Left colon (tissue), 2 donors: ENCODE data around the gene MS4A18. TPM values are rescaled to one million over a fixed set of nuclear protein-coding genes. Genes with fewer than 3 reads are reported as not detected.
A peak's percentile ranks its signal among the peaks of the same experiment; 100 is the strongest.
"Not testable (repeated sequence)": the region's sequence is repeated elsewhere in the genome, so short reads cannot be mapped to it uniquely, and the experiment has no call there.

Experiments used
- ATAC-seq: fragments of 200-7000 bp; cut with Tn5 transposase; one replicate; pipeline ENCODE4 v1.9.1; 2020; ENCODE audit warnings: mild to moderate bottlenecking, moderate library complexity
- DNase-seq, 2 donors: peaks; one replicate each; pipeline ENCODE4 v3.0.0-alpha.2; 2020
- intact Hi-C, 2 donors: fragments of 100-400 bp; cut with DNase I in 1 of 2; cut with micrococcal nuclease in 1 of 2; formaldehyde crosslinking; loops; one replicate each; pipeline versions ENCODE4 v1.11.2 to v1.14.0; 2022; cut with DNase I, micrococcal nuclease
- long read RNA-seq: library from polyadenylated mRNA; unstranded; transcript quantifications from one replicate; pipeline ENCODE4 v2.0.0, GENCODE V29; 2021
- total RNA-seq, 2 donors: library from RNA; stranded (reverse); fragmentation: NEBNext Ultra II Directional; extraction: Animal tissue kit (Norgen Biotek cat#: 25700); gene quantifications; one replicate each; pipeline ENCODE4 v1.2.1, GENCODE V29; 2021
- donor health status: DM: no; HTN: no; CAD: no.
- donor health status: DM: yes; HTN: yes; CAD: no.

The MS4A18 gene
- total RNA-seq = not detected
- long read RNA-seq = 0 reads

DNA sequence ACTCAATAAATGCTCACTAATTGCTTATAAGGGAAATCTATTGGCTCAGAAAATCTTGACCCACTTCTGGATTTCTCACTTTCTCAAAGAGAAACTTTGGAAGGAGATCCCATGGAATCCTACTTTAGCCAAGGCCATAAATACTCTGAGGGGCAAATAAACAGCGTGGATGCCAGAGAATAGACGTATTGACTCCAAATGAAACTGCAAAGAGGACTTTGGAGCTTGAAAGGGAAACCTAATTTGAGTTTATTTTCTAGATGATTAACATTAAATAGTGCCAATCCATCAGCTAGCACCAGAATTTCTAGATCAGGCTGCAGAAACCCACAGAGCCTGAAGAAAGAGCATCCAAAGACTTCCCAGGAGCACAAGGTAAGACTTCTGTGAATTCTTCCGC is at the start of gene MS4A18:
TSS of gene MS4A18 (plus strand) at position 301 of the 400 bp plus-strand sequence.
- no peak for ATAC-seq
- intact Hi-C loops = no loop called here
- DNase-seq = no peak

- intact Hi-C loops, ATAC-seq, DNase-seq: not testable (repeated sequence)
Measured at GRCh38 chr11:60678231-60678630, 46.3 kb upstream of the MS4A18 start.

GRCh38 chr11:60679879-60680278 is 44.6 kb upstream of the MS4A18 start:
- intact Hi-C loops = no loop called here
- peak; percentile 58 for ATAC-seq
- DNase-seq = no peak

DNA sequence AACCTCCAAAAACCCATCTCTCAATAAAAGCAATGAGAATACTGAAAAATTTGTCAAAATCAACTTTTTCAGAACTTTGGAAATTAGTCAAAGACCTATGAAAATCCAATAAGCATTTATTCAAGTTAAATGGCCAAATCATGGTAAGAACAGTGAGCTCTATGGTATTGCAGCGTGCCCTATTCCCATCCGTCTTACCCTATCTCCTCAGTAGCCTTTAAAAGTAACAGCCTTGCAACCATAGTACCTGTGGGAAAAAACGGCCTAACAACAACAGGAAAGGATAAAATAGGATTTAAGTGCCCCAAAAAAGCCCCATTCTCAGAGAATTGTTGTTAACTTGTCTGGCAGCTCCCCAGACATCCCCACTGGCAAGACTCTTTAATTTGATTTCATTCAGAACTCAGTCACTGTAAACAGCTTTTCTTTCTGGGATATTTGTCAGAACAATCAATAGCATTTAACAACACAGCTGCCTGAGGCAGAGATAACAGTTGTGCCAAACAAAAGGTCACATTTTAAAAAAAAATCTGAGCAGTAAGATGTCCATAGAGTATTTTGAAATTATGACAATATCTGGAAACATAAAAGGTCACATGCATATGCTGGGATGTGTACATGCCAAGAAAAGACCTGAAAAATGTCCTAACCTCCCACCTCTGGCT is 43.9 kb upstream of the MS4A18 start:
- ATAC-seq (no peak), DNase-seq (no peak)
- intact Hi-C loops = no loop called here

DNA sequence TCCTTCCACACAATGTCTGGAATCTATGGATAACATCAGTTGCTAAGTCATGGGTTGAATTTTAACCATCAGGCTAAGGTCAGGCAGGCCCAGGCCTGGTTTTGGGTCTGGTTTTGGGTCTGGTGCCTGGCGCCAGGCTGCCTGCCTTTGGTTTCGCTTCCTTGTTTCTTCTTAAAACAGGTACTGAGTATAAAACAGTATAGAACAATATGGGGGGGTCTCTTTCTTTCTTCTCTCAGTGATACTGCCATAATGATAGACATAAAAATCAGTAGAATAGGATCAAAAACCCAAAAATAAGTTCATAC is 40.0 kb upstream of the MS4A18 start:
- intact Hi-C loops, ATAC-seq: not testable (repeated sequence)

GRCh38 chr11:60691661-60692060 is 32.9 kb upstream of the MS4A18 start:
- ATAC-seq = peak; percentile 50
- DNase-seq = no peak
- intact Hi-C loops = no loop called here

More for the DNA sequence above, 40.0 kb upstream of the MS4A18 start:
- DNase-seq = not testable (repeated sequence)

GRCh38 chr11:60699284-60699691 is 25.2 kb upstream of the MS4A18 start, which contains the start of gene MS4A8:
Gene MS4A8 (plus strand): TSS chr11:60699612. CDS start chr11:60700861, 1,249 bp downstream.
- peak; percentile 47 to 51 for DNase-seq
- intact Hi-C loops = no loop called here
- ATAC-seq = peak; percentile 88

GRCh38 chr11:60699936-60700335 is 24.6 kb upstream of the MS4A18 start:
- no peak for DNase-seq
- intact Hi-C loops = no loop called here
- ATAC-seq = no peak

GRCh38 chr11:60700689-60701468 is 23.6 kb upstream of the MS4A18 start:
- ATAC-seq = peak; percentile 47
- intact Hi-C loops = no loop called here

GRCh38 chr11:60701469-60701818 is 23.1 kb upstream of the MS4A18 start:
- intact Hi-C loops = no loop called here
- DNase-seq (no peak), ATAC-seq (no peak)

More at GRCh38 chr11:60700689-60701468, 23.6 kb upstream of the MS4A18 start:
- DNase-seq = peak in 1 of 2 donors; percentile 41

- ATAC-seq (no peak), DNase-seq (no peak)
- intact Hi-C loops = no loop called here
Measured at GRCh38 chr11:60703374-60703773, 21.1 kb upstream of the MS4A18 start.

DNA sequence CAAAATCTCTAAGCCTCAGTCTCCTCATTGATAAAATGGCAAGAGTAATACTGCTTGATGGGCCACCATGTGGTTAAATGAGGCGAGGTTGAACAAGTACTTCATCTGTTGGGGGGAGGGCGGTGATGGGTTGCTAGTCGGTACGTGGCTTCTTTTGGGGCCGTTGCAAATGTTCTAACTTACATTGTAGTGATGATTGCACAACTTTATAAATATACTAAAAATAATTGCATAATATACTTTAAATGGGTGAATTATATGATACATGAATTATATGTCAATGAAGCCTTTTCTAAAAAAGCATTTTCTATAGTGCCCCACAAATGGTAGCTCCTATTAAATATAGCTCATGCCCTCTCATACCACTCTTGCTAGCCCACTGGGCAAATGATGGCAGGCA is 18.6 kb upstream of the MS4A18 start:
- intact Hi-C loops = no loop called here
- no peak for DNase-seq
- ATAC-seq = no peak

GRCh38 chr11:60706931-60707330 is 17.6 kb upstream of the MS4A18 start:
- ATAC-seq (no peak), DNase-seq (no peak)
- intact Hi-C loops = no loop called here

- intact Hi-C loops = no loop called here
- no peak for DNase-seq
- peak; percentile 64 for ATAC-seq
Measured at GRCh38 chr11:60710482-60710881, 14.0 kb upstream of the MS4A18 start.

GRCh38 chr11:60711276-60711675 is 13.2 kb upstream of the MS4A18 start:
- DNase-seq = no peak
- intact Hi-C loops = no loop called here
- peak; percentile 76 for ATAC-seq

DNA sequence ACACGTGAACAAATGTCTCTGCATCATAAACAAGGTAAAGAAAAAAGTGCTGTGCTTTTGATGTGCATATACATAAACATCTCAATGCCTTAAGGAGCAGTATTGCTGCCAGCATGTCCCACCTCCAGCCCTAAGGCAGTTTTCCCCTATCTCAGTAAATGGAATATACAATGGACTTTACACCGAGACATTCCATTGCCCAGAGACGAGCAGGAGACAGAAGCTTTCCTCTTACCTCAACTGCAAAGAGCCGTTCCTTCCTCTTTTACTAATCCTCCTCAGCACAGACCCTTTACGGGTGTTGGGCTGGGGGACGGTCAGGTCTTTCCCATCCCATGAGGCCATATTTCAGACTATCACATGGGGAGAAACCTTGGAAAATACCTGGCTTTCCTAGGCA is 11.1 kb upstream of the MS4A18 start:
- intact Hi-C loops, ATAC-seq, DNase-seq: not testable (repeated sequence)

GRCh38 chr11:60717956-60718355 is 6.6 kb upstream of the MS4A18 start:
- intact Hi-C loops = no loop called here

GRCh38 chr11:60718524-60719316 is 5.8 kb upstream of the MS4A18 start:
- ATAC-seq (peak; percentile 79), DNase-seq (peak; percentile 50 to 54)
- intact Hi-C loops = no loop called here

More at GRCh38 chr11:60717956-60718355, 6.6 kb upstream of the MS4A18 start:
- DNase-seq (no peak), ATAC-seq (no peak)

DNA sequence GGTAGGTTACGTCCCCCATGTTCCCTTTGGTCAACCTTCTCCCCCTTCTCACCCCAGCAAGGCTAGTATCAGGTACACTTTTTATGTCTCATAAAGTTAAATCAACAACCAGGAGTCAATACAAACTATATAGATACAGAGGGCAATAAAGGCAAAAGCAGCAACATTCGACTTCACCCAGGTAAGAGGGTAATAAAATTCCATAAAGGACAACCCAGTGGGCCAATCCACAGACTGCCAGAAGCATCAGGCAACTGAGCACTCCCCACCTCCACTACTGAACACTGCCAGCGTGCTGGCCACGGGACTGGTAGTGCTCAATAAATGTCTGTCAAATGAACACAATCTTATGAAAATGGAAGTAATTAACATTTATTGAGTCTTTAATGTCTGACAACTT is 5.1 kb upstream of the MS4A18 start:
- peak; percentile 69 to 87 for DNase-seq
- intact Hi-C loops = no loop called here
- peak; percentile 92 for ATAC-seq

DNA sequence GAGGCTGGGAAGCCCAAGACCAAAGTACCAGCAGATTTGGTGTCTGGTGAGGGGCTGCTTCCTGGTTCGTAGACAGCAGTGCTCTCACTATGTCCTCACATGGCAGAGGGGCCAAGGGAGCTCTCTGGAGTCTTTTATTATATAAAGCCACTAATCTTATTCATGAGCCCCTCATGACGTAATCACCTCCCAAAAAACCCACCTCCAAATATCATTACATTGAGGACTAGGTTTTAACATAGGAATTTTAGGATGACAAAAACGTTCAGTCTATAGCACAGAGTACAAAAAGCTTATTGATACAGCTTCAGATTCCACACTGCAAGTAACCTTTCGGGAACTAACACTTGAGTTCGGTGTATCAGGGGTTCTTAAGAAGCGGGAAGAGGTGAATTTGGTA is 4.1 kb upstream of the MS4A18 start:
- intact Hi-C loops = no loop called here
- DNase-seq (no peak), ATAC-seq (no peak)
